NCI-H1048 (cell line): Measurements from ENCODE around the gene PISD.

Experiments
- DNase-seq: peaks from one replicate; lab custom pipeline; 2025; lab: John Stamatoyannopoulos, UW

Gene PISD

DNA sequence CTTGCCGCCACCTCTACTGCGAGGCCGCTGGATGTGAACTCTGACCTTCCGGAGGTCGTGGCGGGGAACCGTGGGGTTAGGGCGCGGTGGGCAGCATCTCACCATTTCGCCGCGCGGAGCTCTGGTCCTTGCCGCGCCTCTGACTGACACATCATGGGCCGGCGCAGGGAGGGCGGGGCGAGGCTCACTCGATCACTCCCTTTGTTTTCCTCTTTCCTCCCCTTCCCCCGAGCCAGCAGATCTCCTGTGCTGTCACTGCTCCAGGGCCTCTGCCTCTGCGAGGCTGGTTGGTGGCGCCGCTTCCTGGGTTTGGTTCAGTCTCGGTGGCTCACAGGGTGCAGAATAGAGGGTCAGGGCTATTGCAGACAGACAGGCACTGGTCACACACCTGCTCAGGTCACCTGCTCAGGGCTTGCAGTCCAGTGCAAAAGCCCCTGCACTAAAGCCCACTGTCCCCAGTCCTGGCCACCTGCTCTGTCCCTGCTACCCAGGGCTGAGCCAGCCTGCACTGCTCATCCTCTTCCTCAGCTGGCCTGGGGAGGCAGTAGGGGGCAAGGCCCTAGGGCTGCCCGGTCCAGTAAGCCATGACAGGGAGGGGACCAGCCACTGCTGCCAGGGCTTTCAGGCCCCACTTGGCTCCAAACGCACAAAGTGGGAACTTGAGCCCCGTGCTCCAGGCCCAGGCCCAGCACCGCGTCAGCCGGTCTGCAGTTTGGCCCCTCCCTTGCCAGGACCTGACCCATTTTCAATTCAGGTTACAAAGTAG lies 36.2 kb downstream of the PISD start:
- DNase-seq: no peak

DNA sequence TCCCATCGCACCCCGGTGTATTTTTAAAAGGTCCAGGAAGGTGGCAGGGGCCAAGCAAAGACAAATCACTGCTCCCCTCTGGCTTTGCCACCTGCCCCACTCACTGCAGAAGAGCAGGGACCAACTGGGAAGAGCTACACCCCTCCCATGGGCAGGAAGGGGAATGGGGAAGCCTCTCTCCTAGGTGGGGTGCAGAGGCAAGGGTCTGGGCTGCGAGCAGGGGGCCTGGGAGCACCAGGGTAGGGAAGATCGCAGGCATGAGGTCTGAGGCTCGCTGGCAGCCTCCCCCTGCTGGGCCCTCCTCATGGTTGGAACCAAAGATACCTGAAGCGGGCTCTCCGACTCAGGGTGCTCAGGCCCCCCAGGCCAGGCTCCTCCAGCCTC lies 36.8 kb downstream of the PISD start:
- no peak for DNase-seq

DNA sequence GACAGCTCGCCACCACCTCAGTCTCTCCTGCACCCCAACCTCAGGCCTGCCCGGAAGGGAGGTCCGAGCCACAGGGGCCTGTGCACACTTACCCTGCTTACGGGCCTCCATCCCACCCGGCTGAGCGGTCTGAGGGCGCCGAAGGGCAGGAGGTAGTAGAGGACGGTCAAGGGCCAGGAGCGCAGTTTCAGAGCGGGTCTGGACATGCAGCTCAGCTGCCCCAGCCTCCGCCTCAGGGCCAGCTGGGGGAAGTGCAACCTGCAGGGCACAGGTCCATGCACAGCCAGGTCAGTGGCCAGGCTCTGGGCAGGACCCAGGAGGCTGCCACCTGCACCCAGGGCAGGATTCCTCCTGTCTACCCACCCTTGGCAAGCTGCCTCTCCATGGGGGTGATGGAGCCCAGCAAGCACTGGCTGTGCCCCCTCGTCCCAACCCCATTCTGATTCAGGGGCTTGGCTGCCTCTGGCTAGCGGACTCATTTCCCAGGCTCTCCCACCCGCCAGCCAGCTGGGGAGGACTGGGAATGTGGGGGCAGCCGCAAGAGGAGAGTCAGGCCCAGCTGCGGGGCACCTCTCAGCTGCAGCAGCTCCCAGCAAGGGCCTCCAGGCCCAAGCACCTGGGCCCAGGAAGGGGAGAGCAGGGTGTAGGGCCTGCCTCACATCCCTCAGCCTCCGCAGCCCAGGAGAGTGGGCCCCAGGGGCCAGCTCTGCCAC lies 38.3 kb downstream of the PISD start:
- DNase-seq: no peak

DNA sequence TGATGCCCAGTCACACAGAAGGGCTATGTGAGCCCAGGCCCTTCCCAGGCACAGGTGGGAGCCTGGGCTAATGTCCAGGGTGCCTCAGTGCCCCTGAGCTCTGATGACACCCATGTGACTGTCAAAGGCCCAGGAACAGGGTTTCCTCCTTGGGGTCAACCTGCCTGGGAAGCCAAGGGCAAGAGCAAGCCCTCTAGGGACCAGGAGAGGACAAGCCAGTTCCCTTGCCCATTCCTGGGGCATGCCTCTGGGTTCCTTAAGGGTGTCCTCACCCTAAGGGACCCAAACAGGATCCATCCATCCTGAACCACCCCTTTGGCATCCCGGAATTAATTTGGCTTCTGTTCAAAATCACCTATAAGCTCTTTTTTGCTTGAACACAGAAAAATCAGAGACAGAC lies 39.0 kb downstream of the PISD start:
- DNase-seq: no peak

DNA sequence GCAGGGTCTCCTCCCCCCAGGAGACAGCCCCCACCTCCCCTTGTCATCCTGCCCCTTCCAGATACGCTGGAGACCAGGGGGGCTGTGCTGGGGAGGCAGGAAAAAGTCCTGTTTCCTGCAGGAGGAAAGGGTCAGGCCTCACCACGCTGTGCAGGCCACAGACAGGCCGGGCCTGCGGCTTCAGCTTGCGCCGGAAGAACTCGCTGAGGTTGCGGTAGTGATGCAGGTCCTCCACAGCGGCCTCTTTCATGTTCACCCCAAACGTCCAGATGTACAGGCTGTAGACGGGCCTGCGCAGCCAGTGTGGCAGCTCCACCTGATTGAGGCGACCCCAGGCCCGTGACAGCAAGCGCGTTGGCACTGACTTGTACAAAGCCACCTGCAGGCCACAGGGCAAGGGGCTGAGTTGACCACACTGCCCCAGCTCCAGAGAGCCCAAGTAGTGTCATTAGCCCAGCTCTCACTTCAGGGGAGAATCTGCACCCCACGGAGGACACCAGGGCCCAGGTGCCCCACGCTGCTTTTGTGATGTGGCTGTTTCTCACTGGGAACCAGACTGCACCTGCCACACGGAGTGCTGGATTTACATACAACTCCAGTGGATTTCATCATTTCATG lies 40.4 kb downstream of the PISD start:
- DNase-seq: no peak

DNA sequence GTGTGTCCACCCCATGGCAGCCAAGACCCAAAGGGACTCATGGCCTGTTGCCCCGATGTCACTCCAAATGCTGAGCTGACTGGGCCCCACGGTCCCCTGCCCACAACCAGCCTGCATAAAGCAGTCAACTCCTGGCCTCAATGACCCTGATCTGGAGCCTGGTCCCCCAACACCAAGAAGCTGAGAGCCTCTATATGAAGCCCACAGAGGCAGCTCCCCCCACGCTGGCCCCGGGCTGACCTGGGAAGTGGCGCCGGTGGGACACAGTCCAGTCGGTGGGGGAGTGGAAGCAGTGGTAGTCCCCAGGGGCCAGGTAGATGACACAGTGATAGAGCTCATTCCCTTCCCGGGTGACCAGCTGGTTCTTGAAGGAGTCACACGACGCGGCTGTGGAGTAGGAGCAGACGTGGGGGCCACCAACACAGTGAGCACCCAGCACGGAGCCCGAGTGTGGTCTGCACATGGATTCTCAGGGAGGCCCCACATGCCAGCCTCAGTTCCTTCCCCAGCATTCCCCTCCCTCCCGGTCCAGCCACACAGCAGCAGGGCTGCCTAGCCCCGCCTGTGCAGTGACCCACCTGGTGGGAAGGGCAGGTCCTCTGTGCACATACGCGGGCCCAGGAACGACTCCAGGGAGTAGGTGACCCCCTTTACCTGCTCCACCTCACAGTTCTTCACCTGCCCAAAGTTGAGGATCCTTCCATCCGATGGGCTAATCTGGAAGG lies 41.1 kb downstream of the PISD start:
- DNase-seq: no peak

DNA sequence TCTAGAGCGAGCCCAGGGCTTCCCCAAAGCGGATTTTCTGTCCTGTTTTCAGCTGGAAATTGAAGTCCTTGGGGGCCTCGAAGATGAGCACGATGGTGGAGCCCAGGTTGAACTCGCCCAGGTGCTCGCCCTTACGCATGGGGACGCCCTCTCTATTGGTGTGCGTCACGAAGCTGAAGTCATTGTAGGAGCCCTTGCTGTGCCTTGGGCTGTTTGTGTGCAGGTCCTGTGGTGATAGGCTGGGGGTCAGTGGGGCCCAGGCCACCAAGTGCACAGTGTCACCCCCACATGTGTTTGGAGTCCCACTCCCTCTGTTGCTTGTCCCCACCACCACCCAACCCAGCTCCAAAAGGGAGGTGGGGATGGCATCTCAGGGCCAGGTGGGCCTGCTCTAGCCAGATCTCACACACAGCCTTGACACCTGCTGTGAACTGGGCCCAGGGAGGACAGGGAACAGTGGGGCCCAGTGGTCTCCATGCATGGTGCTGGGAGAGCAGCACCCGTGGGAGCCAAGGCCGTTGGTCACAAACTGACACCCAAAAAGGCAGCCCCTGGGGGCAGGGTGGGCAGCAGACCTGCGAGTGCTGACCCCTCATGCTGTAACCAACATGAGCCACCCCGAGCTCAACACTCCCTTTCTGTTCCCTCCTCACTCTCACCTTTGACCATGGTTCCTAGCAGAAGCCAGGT lies 42.3 kb downstream of the PISD start:
- no peak for DNase-seq

DNA sequence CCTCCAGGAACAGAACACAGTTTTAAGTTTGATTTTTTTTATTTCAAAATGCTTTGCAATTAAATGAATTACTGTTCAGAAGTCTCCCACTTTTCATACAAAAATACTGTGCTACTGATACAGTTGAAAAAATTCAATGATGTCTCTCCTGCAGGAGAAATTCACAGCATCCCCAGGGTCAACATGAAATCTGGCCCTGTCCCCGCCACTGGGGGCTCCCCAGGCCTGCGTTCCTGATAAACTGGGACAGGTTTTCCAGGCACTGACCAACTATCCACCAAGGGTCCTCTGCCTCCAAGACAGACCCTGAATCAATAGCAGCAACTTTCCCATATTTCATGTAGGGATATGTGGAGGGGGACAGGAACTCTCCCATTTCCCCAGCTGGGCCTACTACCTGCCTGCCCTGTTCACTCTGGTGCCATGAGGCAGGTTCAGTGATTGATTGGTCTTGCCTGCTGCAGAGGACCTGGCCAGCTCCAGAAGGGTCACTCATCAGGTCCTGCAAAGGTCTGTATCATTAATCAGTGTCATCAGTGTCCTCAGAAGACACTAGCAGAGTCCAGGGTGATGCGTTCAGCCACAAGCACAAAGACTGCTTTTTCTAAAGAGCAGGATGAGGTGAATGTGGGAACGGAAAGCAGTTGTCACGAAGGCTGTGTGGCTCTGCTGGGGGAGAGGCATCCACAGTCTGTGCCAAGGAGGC lies 43.4 kb downstream of the PISD start:
- no peak for DNase-seq

DNA sequence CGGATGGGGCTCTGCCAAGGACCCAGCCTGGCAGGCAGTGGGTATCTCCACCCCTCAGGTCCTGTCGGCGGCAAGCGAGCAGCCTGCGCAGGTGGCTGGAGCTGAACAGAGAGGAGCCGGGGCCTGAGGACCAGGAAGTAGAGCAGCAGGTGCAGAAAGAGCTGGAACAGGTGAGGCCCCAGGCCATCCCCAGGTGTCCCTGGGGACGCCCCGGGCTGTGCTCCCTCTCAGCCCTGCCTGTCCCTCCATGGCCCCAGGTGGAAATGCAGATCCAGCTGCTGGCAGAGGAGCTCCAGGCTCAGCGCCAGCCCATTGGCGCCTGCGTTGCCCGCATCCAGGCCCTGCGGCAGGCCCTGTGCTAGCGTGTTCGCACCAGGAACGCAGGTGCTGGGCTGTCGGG lies 44.0 kb downstream of the PISD start:
- DNase-seq: no peak

DNA sequence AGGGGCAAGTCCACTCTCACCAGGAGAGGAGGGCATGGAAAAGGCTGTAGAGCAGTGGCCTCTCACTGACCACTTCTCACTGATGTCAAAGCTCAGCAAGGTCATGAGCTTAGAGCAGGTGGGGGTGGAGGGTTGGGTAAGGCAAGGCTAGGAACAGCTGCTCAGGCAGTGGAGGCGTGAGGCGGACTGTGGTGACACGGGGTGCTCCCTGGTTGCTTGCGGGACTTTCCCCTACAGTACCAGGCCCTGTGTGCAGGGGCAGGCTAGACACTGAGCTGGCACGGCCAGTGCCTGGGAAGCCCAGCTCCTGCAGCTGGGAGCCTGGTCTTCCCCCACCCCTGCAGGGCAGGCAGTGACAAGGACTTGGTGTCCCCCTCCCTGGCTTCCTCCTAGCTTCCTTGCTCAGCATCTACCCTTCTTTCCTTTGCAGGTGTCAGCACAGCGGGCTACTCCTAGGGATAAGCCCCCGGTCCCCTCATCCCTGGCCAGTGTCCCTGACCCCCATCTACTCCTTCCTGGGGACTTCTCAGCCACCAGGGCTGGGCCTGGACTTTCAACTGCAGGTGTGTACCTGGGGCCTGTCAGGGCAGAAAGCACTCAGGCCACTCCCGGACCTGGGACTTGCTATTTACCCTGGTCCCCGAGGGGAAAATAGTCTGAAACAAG lies 45.6 kb downstream of the PISD start:
- DNase-seq: no peak

DNA sequence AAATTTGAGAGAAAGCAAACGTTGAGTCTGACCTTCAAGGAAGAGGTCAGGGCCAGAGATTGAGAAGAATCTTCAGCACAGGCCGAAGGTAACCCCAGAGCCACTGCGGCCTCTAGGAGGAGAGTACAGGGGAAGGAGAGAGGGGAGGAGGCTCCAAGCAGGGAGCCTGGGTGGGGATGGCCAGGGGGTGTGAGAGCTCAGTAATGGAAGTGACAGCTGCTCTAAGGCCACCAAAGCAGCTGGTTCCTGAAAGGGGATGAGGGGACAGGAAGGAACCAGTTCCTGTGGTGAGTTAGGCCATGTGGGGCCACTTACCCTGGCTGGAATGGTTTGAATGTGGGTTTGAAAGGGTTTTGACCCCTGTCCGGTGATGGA lies 46.1 kb downstream of the PISD start:
- DNase-seq: no peak

DNA sequence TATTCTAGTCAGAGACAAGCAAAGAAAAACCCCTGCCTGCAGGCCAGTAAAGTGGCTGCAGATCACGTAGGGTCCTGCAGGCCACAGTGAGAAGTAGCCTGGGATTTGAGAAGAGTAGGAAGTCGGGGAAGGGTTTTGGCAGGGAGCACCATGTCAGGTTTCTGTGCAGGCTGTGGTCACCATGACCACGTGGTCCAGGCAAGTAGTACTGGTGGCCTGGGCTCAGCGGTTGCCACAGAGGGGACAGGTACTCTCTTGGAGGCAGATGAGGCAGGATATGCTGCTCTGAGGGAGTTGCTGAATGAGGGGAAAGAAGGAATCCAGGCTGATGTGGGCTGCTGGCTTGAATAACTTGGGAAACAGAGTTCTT lies 46.5 kb downstream of the PISD start:
- DNase-seq: no peak

DNA sequence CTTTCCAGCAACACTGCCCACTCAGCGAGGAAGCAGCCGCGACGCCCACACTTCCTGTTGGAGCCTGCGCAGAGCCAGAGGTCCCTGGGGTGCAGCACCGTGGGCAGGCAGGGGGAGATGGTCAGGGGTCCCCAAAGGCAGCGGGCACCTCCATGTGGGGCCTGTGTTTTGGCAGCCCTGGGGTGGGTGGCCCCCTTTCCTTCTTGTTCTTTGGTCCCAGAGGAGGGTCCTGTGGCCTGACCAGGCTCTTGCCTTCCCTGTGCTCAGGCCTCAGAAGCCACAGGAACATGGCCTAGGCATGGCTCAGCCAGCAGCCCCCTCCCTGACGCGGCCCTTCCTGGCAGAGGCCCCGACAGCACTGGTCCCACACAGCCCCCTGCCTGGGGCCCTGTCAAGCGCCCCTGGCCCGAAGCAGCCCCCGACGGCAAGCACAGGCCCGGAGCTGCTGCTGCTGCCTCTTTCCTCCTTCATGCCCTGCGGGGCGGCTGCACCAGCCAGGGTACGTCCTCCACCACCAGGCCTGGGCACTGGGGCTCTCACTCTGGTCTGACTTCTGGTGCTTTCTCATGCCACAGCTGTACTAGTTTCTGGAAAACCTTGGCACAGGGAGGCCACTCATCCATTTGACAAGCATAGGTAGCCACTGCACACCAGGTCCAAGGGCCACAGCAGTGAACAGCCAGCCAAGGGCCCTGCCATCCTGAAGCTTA lies 47.1 kb downstream of the PISD start:
- no peak for DNase-seq

DNA sequence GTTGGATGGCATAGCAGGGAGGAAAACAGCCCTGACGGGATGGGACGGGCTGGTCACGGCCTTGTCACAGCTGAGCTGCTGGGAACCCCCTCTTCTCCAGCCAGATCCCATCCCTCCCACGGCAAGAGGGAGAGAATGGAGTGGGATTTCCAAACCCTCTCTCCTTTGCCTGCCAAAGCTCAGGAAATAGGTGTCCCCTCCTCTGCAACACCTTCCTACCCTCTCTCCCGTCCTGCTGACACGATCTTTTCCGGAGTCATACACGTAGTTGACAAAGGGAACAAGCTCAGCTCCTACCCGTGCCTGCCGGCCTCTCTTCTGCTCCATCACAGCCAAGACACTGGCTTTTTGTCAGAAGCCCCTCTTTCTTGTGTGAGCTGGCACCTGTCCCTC lies 48.1 kb downstream of the PISD start:
- no peak for DNase-seq

DNA sequence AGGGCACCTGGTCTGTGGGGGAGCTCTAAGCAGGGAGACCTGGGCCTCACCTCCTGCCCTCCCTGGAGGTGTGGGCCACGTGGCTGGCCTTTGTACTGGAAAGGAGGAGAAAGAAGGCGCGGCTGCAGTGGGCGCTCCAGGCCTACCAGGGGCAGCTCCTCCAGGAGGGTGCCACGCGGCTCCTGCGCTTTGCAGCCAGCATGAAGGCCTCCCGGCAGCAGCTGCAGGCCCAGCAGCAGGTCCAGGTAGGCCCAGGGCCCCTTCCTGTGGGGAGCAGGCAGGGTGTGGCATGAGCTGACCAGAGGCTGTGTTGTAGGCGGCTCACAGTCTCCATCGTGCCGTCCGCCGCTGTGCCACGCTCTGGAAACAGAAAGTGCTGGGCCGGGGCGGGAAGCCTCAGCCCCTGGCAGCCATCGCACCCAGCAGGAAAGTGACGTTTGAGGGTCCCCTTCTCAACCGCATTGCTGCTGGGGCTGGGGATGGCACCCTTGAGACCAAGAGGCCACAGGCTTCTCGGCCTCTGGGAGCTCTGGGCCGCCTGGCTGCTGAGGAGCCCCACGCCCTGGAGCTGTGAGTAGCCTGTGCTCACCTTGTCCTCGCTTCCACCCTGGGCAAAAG lies 48.6 kb downstream of the PISD start:
- no peak for DNase-seq

DNA sequence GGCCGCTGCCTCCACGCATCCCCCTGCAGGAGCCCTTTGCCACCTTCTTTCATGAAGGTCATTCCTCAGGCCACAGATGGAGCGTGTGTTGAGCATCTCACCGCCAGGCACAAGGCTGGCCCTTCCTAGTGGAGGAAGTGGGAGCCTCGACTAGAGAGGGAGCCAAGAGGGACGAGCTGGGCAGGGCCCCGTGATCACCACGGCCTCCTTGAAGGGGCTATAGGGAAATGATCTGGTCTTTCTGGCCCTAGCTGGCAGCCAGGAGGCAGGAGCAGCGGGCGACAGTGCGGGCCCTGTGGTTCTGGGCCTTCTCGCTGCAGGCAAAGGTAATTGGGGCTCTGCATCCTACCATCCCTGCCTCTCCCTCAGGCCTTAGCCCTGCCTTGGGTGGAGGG lies 49.1 kb downstream of the PISD start:
- DNase-seq: no peak

DNA sequence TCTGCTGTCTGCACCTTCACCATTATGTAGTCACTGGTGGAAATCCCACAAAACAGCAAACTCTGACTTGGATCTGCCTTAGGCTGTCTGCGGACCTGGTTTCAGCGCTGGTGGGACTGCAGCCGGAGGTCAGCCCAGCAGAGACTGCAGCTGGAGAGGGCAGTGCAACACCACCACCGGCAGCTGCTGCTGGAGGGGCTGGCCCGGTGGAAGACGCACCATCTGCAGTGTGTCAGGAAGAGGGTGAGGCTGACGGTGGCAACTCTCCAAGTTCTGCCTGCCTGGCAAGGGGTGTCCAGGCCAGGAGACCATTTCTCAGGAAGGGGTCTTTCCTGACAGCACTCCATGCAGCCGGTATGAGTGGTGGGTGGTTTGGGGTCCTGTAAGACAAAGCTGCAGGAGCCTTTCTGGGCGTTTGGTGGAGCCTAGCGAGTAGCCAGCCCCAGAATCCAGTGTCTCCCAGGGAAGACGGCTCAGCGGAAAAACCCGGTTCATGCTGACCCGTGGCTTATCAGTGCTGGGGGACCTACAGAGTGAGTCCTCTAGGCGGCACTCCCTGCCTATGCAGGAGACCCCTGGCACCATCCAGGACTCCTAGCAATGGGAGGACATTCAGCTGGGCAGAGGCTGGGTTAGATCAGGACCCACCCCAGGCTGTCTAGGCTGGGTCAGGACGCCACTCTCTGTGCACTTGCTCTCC lies 50.8 kb downstream of the PISD start:
- no peak for DNase-seq

DNA sequence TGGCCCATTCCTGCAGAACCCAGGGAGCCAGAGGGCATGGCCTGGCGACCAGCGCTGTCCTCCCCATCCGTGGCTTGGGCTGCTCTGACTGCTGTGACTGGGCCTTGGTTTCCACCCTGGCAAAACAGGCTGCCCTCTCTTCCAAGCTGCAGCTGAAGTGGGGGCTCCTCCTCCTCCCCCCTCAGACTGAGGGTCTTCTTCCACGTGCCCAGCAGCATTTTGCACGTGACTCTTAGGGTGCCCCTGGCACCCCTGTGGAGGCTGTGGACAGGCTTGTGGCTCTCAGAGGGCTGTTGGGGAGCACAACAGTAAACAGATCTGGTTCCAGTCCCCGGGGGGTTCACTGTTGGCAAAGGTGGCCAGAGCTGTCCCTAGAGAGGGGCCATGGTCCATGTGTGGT lies 51.4 kb downstream of the PISD start:
- DNase-seq: no peak

DNA sequence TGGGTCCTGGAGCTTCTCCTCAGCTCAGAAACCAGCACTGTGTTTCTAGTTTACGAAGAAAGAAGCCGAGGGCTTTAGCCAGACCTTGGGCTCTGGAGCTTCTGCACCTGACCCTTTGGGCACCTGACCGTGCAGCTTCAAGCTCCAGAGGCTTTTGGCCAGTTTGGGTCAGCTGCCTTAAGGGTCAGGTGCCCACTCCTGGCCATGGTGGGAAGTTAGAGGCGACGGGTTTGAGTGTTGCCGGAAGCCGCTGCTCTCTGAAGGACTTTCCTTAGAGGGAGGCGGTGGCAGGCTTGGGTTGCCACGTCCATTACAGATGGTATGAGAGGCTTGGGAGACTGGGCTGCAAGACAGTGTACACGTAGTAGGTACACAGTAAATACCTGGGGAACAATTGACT lies 52.3 kb downstream of the PISD start:
- DNase-seq: no peak
